ENCODE results near the gene GLIS1.

GLIS1 gene

GRCh38 chr1:53508991-53509666, 229.8 kb downstream of the GLIS1 start:
- DNase-seq (ENCODE audit: low read depth) = no peak

GRCh38 chr1:53508056-53508990, 230.6 kb downstream of the GLIS1 start:
- no peak for DNase-seq (ENCODE audit: low read depth)

DNA sequence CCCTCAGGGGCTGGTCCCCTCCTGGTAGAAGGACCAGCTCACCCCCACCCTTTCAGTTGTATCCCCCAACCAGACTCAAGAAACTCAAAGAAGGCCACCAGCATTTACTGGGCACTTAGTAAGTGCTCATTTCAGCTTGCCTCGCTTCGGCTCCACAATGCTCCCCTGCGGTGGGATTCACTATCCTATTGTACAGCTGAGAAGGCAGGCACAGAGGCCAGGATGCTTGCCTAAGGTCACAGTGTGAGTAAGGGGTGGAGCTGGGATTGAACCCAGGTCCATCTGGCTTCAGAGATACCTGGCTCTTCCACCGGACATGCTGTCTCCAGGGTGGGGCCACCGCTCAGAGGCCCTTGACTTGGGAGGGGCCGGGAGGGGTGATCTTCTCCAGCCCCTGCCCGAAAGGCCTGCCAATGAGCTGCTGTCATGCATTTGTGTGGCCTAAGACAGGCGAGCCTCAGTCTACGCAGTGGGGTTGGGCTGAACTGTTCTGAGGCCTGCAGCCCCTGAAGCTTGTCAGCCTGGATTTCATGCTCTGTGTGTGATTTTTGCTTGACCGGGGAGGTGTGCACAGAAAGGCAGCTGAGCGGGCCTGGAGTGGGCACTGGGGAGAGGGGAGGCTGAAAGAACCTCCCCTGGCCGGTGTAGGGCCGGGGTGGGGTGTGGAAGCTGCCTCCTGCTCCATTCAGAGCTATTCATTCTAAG, 231.7 kb downstream of the GLIS1 start:
- no peak for DNase-seq (ENCODE audit: low read depth)

- no peak for DNase-seq (ENCODE audit: low read depth)
These were observed 232.5 kb downstream of the GLIS1 start for GRCh38 chr1:53506355-53507050.

- DNase-seq (ENCODE audit: low read depth) = no peak
These were observed 233.1 kb downstream of the GLIS1 start for GRCh38 chr1:53505891-53506290.

DNA sequence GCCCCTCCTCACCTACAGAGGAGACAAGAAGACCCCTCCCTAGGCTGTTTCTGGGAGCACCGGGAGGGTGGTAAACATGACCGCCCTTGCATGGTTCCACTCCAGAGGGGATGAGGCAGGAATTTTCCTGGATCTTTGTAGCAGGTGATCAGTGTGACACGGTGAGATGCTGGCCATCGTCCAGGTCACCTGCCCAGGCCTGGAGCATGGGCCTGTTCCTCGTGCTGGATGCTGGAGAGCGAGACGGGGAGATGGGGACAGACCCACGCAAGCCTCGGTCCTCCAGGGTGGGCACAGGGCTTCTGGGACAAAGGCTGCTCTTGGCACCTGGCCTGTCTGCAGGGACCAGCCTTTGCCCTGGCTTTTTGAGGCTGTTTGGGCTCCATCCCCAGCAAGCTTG, 233.6 kb downstream of the GLIS1 start:
- DNase-seq (ENCODE audit: low read depth) = no peak

DNA sequence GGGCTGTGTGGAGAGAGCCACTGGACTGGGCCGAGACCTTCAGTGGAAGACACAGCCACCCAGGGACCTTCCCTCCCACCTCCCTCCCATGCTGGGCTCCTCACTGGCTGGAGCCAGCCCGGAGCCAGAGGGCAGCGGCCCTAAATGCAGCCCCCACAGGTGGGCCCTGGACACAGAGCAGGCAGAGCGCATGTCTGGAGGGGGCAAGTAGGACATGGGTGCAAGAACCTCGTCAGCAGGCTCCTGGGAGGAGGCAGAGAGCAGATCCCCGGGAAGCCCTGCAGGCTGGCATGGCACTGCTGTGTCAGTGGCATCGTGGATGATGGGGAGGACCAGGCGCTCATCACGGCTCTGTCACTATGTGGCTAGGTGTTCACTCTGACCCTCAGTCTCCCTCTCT, 234.1 kb downstream of the GLIS1 start:
- no peak for DNase-seq (ENCODE audit: low read depth)

GRCh38 chr1:53503433-53504217, 235.3 kb downstream of the GLIS1 start:
- no peak for DNase-seq (ENCODE audit: low read depth)

DNA sequence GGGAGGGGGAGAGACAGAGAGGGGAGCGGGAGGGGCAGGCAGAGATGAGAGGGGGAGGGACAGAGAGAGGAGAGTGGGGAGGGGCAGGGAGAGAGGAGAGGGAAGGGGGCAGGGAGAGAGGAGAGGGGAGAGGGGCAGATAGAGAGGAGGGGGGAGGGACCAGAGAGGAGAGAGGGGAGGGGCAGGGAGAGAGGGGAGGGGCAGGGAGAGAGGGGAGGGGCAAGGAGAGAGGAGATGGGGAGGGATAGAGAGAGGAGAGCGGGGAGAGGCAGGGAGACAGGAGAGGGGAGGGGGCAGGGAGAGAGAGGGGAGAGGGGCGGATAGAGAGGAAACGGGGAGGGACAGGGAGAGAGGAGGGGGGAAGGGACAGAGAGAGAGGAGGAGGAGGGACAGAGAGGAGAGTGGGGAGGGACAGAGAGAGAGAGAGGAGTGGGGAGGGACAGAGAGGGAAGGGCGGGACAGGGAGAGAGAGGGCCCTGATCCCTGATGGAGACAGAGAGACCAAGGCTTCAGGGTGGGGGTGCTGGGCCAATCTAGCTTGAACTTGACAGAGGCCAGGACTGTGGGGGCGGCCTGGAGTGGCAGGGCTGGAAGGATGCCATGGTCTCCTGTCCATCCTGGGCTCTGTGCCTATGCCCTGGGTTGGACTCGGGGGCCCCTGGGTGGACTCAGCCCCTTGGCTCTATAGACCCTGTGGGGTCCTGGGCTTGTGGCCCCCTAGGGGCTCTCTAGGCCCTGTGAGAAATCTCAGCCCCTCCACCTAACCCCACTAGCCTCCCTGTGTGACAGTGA, 236.1 kb downstream of the GLIS1 start:
- DNase-seq (ENCODE audit: low read depth) = no peak

DNA sequence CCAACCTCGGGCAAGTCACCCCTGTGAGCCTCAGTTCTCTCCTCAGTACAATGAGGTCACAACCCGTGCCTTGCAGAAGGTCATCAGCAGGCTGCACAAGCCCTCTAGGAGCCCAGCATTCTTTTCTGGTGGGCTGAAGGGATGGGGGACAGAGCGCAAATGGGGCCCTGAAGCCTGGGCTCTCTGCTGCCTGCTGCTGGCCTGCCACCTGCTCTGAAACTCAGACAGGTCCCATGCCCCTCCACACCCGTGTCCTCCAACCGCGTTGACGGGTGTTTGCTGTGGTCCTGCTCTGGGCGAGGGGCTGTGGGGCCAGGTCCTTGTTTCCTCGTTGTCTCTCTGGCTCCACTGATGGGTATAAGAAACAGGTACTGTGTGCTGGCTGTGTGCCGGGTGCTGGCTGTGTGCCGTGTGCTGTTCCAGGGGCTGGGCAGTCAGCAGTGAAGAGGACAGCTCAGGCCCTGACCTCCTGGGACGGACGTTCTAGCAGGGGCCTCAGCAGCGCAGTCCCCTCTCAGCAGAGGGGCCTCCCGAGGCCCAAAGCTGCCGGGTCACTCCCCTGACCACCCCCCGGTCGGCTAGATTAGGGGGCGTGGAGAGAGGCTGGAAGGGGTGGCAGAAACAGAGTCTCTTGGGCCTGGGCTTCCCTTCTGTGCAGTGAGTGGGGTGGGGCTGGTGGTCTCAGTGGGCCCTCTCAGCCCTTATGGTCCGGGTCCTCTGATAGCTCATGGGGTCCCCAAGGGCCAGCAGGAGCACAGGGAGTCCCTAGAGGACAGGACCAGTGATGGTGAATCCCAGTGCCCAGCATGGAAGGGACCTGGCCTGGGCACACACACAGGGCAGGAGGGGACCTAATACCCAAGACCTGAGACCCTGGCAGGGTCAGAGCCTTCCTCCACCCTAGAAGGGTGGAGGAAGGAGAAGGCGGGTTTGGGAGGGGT, 237.6 kb downstream of the GLIS1 start:
- no peak for DNase-seq (ENCODE audit: low read depth)

- no peak for DNase-seq (ENCODE audit: low read depth)
These were observed 238.5 kb downstream of the GLIS1 start for GRCh38 chr1:53500204-53501064.

GRCh38 chr1:53499257-53500203, 239.4 kb downstream of the GLIS1 start:
- no peak for DNase-seq (ENCODE audit: low read depth)

DNA sequence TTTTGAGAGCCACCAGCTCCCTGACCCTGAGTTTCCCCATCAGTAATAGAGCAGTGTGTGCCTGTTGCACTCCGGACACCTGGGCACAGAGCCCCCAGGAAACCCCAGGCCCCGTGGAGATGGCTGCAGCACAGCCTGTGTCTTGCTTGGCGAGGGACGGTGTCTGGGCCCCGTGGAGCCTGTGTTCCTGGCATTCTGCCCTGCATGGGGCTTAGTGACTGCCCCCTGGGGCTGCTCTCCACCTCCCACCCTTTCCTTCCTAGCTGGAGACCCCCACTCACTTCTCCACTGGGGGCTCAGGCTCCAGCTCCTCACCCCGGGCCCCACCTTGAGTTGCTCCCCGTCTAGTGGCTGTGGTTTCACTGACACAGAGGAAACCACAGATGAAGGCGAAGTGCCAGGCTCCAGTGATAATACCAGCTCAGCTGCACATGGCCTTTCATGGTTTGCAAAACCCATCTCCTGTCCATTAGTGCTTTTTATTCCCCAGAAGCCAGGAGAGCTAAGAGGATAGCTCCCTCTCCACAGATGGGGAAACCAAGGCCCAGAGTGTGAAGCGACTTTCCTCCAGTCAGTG, 240.3 kb downstream of the GLIS1 start:
- no peak for DNase-seq (ENCODE audit: low read depth)

DNA sequence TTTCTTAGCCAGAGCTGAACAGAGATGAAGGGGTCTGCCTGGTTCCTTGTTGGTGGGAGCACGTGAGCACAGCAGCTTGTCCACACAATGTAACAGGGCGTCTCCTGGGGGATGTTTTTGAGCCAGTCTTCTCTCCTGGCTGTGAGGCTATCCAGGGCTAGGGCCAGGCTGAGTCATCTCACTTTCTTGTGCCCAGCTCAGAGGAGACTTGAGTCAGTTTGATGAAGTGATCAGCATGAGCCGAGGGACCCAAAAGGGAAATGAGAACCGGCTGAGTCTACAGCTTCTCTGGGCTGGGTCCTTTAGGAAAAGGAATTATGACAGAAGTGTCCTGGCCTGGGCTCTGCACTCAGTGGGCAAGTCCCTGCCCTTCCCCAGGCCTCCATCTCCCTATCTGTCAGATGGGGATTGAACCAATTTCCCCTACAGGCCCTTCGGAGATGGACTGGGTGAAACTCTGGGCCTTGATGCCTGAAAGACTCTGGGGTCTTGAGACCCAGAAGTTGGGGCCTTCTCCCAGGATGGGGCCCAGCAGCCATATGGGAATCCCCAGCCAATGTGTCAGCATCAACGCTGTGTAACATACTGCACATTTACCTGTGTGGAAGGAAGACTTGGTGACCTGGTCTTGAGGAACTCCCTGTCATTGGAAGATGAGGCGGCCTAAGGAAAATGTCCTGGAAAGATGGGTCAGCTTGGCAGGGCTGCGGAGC, 243.2 kb downstream of the GLIS1 start:
- DNase-seq (ENCODE audit: low read depth) = no peak

- DNase-seq (ENCODE audit: low read depth) = no peak
These were observed 248.6 kb downstream of the GLIS1 start for GRCh38 chr1:53490351-53490750.

- DNase-seq (ENCODE audit: low read depth) = no peak
These were observed 252.5 kb downstream of the GLIS1 start for GRCh38 chr1:53486395-53487026.
